Neural crest cell (in vitro differentiated cells): ENCODE measurements around the gene RBFOX1. TPM values are rescaled to one million over a fixed set of nuclear protein-coding genes. Genes with fewer than 3 reads are reported as not detected.

Experiments
- DNase-seq: peaks from one replicate; pipeline ENCODE4 v3.0.0; 2021; ENCODE audit warnings: low read depth, mixed read lengths, low spot score
- H3K27ac Mint-ChIP-seq: one replicate; pipeline ENCODE4 v1.8.0; 2021; ENCODE audit warnings: mild to moderate bottlenecking, mixed read lengths; ENCODE audit not compliant: unreplicated experiment
- H3K27me3 Mint-ChIP-seq: 2 replicates; pipeline ENCODE4 v1.8.0; 2021; ENCODE audit warnings: low read depth, mild to moderate bottlenecking, mixed read lengths
- H3K36me3 Mint-ChIP-seq: 2 replicates; pipeline ENCODE4 v1.8.0; 2021; ENCODE audit warnings: low read depth, mild to moderate bottlenecking, mixed read lengths
- H3K4me1 Mint-ChIP-seq: 2 replicates; pipeline ENCODE4 v1.8.0; 2021; ENCODE audit warnings: mixed read lengths
- H3K4me3 Mint-ChIP-seq: one replicate; pipeline ENCODE4 v1.8.0; 2021; ENCODE audit warnings: mild to moderate bottlenecking, mixed read lengths
- H3K9me3 Mint-ChIP-seq: 2 replicates; pipeline ENCODE4 v1.8.0; 2021; ENCODE audit warnings: mixed read lengths
- total RNA-seq: library from RNA; stranded (reverse); gene quantifications from 2 replicates; pipeline ENCODE4 v1.2.1, GENCODE V29; 2021
- TF ChIP-seq, protein P1 (sequence below): fragments of 200-600 bp; sonication (generic); conservative IDR thresholded peaks from 2 replicates; pipeline ENCODE4 v1.5.0; 2021; ENCODE audit warnings: antibody characterized with exemption, mild to moderate bottlenecking

RBFOX1 gene
- total RNA-seq, 1 donor from 2014 or later: 1.4 TPM

DNA sequence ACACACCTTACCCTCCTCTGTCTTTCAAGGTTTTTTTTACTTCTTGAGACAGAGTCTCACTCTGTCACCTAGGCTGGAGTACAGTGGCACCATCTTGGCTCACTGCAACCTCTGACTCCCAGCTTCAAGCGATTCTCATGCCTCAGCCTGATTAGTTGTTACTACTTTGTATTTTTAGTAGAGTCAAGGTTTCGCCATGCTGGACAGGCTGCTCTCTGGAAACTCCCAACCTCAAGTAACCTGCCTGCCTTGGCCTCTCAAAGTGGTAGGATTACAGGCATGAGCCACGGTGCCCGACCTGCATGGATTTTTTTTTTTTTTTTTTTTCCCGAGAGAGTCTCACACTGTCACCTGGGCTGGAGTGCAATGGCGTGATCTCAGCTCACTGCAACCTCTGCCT, 273.2 kb downstream of the RBFOX1 start:
- H3K4me3 Mint-ChIP-seq: no peak overlapping the region
- H3K36me3 Mint-ChIP-seq: no peaks in the 10 kb centered on the region
- H3K4me1 Mint-ChIP-seq: peaks cover 9% of the 10 kb centered on the region
- no peaks in the 10 kb centered on the region for H3K9me3 Mint-ChIP-seq
- peaks cover 7% of the 10 kb centered on the region for H3K27me3 Mint-ChIP-seq
- DNase-seq: no peak
- no peak overlapping the region for H3K27ac Mint-ChIP-seq
- TF ChIP-seq, protein P1, sequence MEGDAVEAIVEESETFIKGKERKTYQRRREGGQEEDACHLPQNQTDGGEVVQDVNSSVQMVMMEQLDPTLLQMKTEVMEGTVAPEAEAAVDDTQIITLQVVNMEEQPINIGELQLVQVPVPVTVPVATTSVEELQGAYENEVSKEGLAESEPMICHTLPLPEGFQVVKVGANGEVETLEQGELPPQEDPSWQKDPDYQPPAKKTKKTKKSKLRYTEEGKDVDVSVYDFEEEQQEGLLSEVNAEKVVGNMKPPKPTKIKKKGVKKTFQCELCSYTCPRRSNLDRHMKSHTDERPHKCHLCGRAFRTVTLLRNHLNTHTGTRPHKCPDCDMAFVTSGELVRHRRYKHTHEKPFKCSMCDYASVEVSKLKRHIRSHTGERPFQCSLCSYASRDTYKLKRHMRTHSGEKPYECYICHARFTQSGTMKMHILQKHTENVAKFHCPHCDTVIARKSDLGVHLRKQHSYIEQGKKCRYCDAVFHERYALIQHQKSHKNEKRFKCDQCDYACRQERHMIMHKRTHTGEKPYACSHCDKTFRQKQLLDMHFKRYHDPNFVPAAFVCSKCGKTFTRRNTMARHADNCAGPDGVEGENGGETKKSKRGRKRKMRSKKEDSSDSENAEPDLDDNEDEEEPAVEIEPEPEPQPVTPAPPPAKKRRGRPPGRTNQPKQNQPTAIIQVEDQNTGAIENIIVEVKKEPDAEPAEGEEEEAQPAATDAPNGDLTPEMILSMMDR: no peak

DNA sequence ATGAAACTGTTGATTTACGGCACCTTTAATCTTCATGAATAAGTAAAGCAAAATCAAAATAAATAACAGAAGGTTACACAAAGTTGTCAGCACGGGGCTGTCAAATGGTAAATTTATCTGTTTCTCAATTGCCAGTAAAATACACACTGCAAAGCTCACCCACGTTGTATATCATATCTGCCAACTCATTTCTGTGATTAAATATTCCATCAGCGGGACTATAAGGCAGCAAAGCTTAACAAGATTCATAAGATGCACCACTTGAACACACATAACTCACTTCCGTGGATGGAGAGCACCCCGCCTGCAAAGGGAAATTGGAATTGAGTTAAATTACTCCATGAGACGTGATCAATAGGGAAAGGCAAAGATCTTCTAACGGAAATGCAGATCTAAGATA, 280.0 kb downstream of the RBFOX1 start:
- Mint-ChIP-seq H3K4me3 (no peak overlapping the region), H3K9me3 (peaks cover 4% of the 10 kb centered on the region), H3K27ac (no peak overlapping the region), H3K27me3 (no peaks in the 10 kb centered on the region), H3K4me1 (peaks cover 3% of the 10 kb centered on the region), H3K36me3 (no peaks in the 10 kb centered on the region)
- DNase-seq: no peak
- TF ChIP-seq, protein P1: no peak

DNA sequence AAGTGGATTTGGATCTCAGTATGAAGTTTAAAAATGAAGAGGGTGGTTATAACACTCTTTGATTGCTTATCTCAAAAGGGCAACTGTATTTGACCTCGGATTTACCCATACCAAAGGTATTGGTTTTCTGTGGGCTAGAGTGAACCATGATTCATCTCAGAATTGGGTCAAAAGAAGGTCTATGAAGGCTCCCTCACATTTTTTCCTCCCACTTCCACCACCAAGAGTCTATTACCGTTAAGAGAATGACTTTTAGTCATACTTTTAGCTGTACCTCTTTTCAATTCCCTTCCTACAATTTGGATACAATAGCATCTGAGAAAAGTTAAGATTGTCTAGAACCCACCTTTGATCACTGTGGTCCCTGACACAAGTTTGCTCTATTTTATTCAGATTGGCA, 280.9 kb downstream of the RBFOX1 start:
- no peak overlapping the region for H3K4me3 Mint-ChIP-seq
- H3K9me3 Mint-ChIP-seq: peaks cover 4% of the 10 kb centered on the region
- H3K4me1 Mint-ChIP-seq: no peaks in the 10 kb centered on the region
- no peak overlapping the region for H3K27ac Mint-ChIP-seq
- TF ChIP-seq, protein P1: no peak
- no peak for DNase-seq
- no peaks in the 10 kb centered on the region for H3K27me3 Mint-ChIP-seq
- H3K36me3 Mint-ChIP-seq: no peaks in the 10 kb centered on the region

DNA sequence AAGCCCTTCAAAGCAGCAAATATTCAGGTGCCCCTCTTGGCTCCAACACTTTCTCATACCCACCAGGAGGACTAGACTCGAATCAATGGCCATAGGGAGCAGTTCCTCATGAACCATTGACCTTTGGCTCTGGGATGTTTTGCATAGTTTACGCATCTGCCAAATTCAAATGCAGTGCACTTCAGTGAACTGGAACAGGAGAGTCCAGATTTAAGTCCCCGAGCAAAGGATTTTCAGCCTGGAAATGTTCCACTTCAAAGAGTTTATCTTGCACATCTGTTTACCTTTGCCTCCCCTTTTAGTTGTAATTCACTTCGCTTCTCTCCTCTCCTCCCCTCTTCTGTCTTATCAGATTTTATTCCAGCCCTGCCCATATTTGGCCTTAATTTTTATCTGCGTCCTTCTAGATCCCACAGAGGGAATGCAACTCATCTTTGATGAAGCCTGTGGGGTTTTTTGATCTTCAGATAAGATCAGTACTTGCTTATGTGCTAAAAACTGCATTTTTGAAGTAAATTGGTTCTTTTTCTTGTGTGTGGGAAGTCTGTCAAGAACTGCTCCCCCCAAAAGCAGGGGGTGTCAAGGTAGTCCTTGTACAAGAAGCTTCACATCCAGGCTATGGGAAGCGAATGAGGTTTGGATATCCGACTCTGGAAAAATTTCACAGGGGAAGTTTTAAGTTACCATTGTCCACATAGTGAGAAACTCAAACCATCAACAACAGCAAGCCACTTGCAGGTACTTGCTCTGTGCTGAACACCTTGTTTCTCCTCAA, 281.6 kb downstream of the RBFOX1 start:
- no peak overlapping the region for H3K27ac Mint-ChIP-seq
- no peaks in the 10 kb centered on the region for H3K27me3 Mint-ChIP-seq
- H3K9me3 Mint-ChIP-seq: peaks cover 4% of the 10 kb centered on the region
- H3K4me3 Mint-ChIP-seq: no peak overlapping the region
- DNase-seq: no peak
- TF ChIP-seq, protein P1: no peak
- H3K4me1 Mint-ChIP-seq: no peaks in the 10 kb centered on the region
- no peaks in the 10 kb centered on the region for H3K36me3 Mint-ChIP-seq

DNA sequence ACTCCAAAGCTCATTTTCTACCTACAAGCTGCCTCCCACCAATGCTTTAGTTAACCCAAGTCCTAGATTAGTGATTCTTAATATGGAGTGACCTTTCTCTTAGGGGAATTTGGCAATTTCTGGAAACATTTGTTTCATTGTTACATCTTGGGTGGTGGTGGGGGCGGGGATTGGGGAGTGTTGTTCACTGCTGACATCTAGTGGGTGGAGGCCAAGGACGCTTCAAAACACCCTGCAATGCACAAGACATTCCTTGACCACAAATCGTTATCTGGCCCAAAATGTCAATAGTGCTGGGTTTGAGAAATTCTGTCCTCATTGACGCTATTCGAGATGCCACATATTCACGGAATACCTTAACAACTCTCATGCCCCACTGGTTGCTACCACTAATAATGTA, 282.9 kb downstream of the RBFOX1 start:
- no peaks in the 10 kb centered on the region for H3K36me3 Mint-ChIP-seq
- no peak overlapping the region for H3K4me3 Mint-ChIP-seq
- TF ChIP-seq, protein P1: no peak
- peaks cover 4% of the 10 kb centered on the region for H3K9me3 Mint-ChIP-seq
- no peak for DNase-seq
- no peak overlapping the region for H3K27ac Mint-ChIP-seq
- H3K4me1 Mint-ChIP-seq: no peaks in the 10 kb centered on the region
- H3K27me3 Mint-ChIP-seq: no peaks in the 10 kb centered on the region
